ENCODE results near the gene ZNF892. TPM values are rescaled to one million over a fixed set of nuclear protein-coding genes. Genes with fewer than 3 reads are reported as not detected.

Gene ZNF892
- total RNA-seq = 18.9 and 20.2 TPM in 2 replicates
- long read RNA-seq, partial matches to known transcripts = 0 of 3 reads
- long read RNA-seq, other reads (novel, unspliced or antisense) = 1 of 3 reads

- Mint-ChIP-seq H3K4me1 (peaks cover 31% of the 10 kb centered on the region), H3K27ac (ENCODE audit: unreplicated experiment) (peak within 1 kb of the TSS; percentile 97), H3K27me3 (ENCODE audit: low read depth) (peaks cover 2% of the 10 kb centered on the region)
These were observed at the start of gene ZNF892 for GRCh38 chr2:95207111-95207961. ZNF892 (plus strand) TSS chr2:95207521; CDS start chr2:95207816, 295 bp downstream.

DNA sequence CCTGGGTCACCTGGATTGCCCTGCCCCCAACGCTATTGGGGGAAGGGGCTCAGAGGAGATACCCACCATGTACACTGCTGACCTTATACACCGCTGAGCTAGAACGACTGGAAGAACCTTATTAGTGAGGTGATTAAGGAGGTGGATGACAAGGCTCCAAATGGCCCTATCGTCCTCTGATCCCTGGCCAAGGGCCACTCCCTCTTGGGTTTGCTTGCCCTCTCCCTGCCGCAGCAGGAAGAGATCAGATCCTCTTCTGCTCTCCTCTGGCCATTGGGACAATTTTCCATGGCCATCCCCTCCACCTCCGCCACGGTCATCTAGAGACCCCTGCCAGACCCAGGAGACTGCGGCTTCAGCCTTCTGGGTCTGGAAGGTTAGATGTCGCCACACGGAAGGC, 48.9 kb upstream of the ZNF892 start:
- no peak for TF ChIP-seq CTCF (conservative IDR thresholded peaks at IDR 0.05)
- no peaks in the 10 kb centered on the region for H3K27me3 Mint-ChIP-seq (ENCODE audit: low read depth)
- H3K36me3 Mint-ChIP-seq (ENCODE audit: low read depth) = peaks cover 34% of the 10 kb centered on the region

More at GRCh38 chr2:95207111-95207961, at the start of gene ZNF892:
- peaks cover 27% of the 10 kb centered on the region for H3K9me3 Mint-ChIP-seq
- peak within 1 kb of the TSS; percentile 95 for H3K4me3 Mint-ChIP-seq
- peak; percentile 51 for TF ChIP-seq CTCF (conservative IDR thresholded peaks at IDR 0.05)
- DNase-seq (ENCODE audit: low read depth, low spot score) = peak; percentile 90
- peaks cover 46% of the 10 kb centered on the region for H3K36me3 Mint-ChIP-seq (ENCODE audit: low read depth)

DNA sequence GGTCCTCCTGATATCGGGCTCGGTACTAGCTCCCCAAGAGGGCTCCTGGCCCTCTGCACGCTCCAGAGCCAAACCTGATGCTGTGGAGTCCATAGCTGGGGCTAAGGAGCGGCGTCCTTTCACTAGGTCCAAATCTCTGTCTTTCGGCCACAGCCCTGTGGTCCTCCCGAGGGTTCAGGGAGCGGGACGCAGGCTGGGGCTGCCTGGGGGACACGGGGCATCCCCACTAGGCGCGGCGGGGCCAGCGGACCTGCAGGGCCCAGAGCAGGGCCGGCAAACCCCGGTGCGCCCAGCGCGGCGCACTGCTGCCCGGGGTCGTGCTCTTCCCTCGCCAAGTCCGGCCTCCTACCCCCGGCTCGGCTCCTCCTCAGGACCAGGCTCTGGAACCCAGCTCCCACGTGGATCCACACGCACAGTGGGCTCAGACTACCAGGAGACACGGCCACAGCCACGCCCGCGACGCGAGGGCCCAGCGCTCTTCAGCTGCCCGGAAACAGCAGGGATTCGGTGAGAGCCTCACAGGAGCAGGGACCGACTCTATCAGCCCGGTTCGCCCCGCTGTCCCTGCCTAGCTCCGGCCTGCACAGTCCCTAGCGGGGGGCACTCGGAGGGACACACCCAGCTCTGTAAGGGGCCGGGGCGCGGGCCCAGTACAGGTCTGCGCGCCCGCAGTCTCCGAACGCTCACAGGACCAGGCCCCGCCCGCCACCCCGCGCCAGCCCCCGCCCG, 48.3 kb upstream of the ZNF892 start:
- Mint-ChIP-seq H3K27ac (ENCODE audit: unreplicated experiment) (no peak overlapping the region), H3K36me3 (ENCODE audit: low read depth) (peaks cover 28% of the 10 kb centered on the region)

More for the DNA sequence above, 48.9 kb upstream of the ZNF892 start:
- DNase-seq (ENCODE audit: low read depth, low spot score) = no peak
- Mint-ChIP-seq H3K4me1 (peaks cover 14% of the 10 kb centered on the region), H3K27ac (ENCODE audit: unreplicated experiment) (no peak overlapping the region), H3K9me3 (peaks cover 4% of the 10 kb centered on the region), H3K4me3 (peak overlapping the region; percentile 89)

DNA sequence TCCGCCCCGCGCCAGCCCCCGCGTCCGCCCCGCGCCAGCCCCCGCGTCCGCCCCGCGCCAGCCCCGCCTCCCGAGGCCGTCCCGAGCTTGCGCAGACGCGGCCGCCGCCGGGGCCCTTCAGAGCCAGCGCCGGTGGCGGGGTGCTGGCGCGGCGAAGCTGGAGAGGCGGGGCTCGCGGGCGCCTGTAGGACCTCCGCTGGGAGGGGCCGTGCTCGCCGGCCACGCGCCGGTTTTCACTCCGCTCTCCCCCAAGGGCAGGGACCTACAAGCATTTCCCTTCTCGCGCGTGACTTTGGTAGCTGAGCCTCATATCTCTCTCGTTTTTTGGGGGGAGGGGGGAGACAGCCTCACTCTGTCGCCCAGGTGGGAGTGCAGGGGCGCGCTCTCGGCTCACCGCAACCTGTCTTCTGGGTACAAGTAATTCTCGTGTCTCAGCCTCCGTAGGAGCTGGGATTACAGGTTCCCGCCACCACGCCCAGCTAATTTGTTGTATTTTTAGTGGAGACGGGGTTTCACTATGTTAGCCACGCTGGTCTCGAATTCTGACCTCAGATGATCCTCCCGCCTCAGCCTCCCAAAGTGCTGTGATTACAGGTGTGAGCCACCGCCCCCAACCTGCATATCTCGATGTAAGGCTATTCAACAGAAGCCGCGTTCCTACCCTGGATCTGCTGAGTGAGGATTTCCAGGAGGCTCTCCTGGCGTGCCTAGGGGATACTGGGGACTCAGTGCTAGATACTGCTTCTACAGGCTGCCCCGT, 47.5 kb upstream of the ZNF892 start, which contains the start of gene ZNF514:
TSS of gene ZNF514 (minus strand) at position 159 of the 760 bp plus-strand sequence. CDS start 6,595 bp downstream, outside the sequence.
- H3K27me3 Mint-ChIP-seq (ENCODE audit: low read depth) = no peaks in the 10 kb centered on the region
- H3K27ac Mint-ChIP-seq (ENCODE audit: unreplicated experiment) = peak within 1 kb of the TSS; percentile 27
- H3K36me3 Mint-ChIP-seq (ENCODE audit: low read depth) = peaks cover 20% of the 10 kb centered on the region
- TF ChIP-seq CTCF (conservative IDR thresholded peaks at IDR 0.05) = no peak
- H3K9me3 Mint-ChIP-seq = peaks cover 4% of the 10 kb centered on the region
- peak within 1 kb of the TSS; percentile 92 for H3K4me3 Mint-ChIP-seq
- H3K4me1 Mint-ChIP-seq = peaks cover 24% of the 10 kb centered on the region
- peak; percentile 62 for DNase-seq (ENCODE audit: low read depth, low spot score)

More for the DNA sequence above, 48.3 kb upstream of the ZNF892 start:
- peak; percentile 2 for TF ChIP-seq CTCF (conservative IDR thresholded peaks at IDR 0.05)
- Mint-ChIP-seq H3K27me3 (ENCODE audit: low read depth) (no peaks in the 10 kb centered on the region), H3K4me1 (peaks cover 16% of the 10 kb centered on the region), H3K4me3 (peak overlapping the region; percentile 89), H3K9me3 (peaks cover 4% of the 10 kb centered on the region)
- peak; percentile 18 for DNase-seq (ENCODE audit: low read depth, low spot score)

DNA sequence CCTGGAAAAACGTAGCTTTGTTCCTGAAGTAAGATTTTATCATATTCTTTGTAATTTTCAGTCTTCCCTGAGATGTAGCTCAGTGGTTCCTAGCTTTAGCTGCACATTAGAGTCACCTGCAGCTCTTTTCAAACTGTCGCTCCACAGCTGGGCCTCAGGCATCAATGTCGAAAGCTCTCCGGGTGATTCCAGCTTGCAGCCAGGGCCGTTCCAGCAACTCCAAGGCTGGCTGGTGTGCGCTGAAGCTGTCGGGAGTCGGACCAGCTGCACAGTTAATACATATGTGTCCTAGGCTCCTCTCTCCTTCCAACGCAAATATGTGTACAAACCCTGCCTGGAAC, 42.3 kb upstream of the ZNF892 start:
- no peak for DNase-seq (ENCODE audit: low read depth, low spot score)
- Mint-ChIP-seq H3K27ac (ENCODE audit: unreplicated experiment) (peak overlapping the region; percentile 98), H3K36me3 (ENCODE audit: low read depth) (no peaks in the 10 kb centered on the region), H3K4me3 (peak overlapping the region; percentile 100), H3K27me3 (ENCODE audit: low read depth) (no peaks in the 10 kb centered on the region), H3K9me3 (no peaks in the 10 kb centered on the region), H3K4me1 (peaks cover 36% of the 10 kb centered on the region)
- TF ChIP-seq CTCF (conservative IDR thresholded peaks at IDR 0.05) = no peak
